ENCODE results near the gene GPR171. TPM values are rescaled to one million over a fixed set of nuclear protein-coding genes. Genes with fewer than 3 reads are reported as not detected.
"Not testable (repeated sequence)": the region's sequence is repeated elsewhere in the genome, so short reads cannot be mapped to it uniquely, and the experiment has no call there.

Gene GPR171
- total RNA-seq, 1 donor from 2014 or later = 3.2 TPM

GRCh38 chr3:151182349-151183079 lies 20.5 kb downstream of the GPR171 start:
- no peak for TF ChIP-seq CTCF (IDR thresholded peaks at IDR 0.05)
- H3K27ac ChIP-seq = no peak overlapping the region
- intact Hi-C loops (cut with DNase I) = no loop called here
- peaks cover 5% of the 10 kb centered on the region for H3K4me1 ChIP-seq
- ATAC-seq = no peak
- no peaks in the 10 kb centered on the region for H3K9me3 ChIP-seq
- no peak for DNase-seq
- H3K36me3 ChIP-seq = no peaks in the 10 kb centered on the region
- H3K4me3 ChIP-seq = no peak overlapping the region
- H3K27me3 ChIP-seq = no peaks in the 10 kb centered on the region

- ATAC-seq (no peak), DNase-seq (no peak)
- H3K4me3 ChIP-seq = no peak overlapping the region
- no peaks in the 10 kb centered on the region for H3K9me3 ChIP-seq
- no peak for TF ChIP-seq CTCF (IDR thresholded peaks at IDR 0.05)
- H3K27me3 ChIP-seq = no peaks in the 10 kb centered on the region
- H3K27ac ChIP-seq = no peak overlapping the region
- peaks cover 5% of the 10 kb centered on the region for H3K4me1 ChIP-seq
- intact Hi-C loops (cut with DNase I) = no loop called here
- no peaks in the 10 kb centered on the region for H3K36me3 ChIP-seq
These were observed 24.7 kb downstream of the GPR171 start for GRCh38 chr3:151178208-151178845.

GRCh38 chr3:151175952-151176351 lies 27.1 kb downstream of the GPR171 start:
- no peaks in the 10 kb centered on the region for H3K9me3 ChIP-seq
- H3K27me3 ChIP-seq = no peaks in the 10 kb centered on the region
- DNase-seq (no peak), ATAC-seq (no peak)
- intact Hi-C loops (cut with DNase I) = no loop called here
- no peak overlapping the region for H3K4me3 ChIP-seq
- no peaks in the 10 kb centered on the region for H3K36me3 ChIP-seq
- H3K4me1 ChIP-seq = no peaks in the 10 kb centered on the region
- no peak for TF ChIP-seq CTCF (IDR thresholded peaks at IDR 0.05)
- no peak overlapping the region for H3K27ac ChIP-seq

GRCh38 chr3:151174351-151174750 lies 28.7 kb downstream of the GPR171 start:
- intact Hi-C loops (cut with DNase I) = no loop called here
- Histone ChIP-seq H3K9me3 (no peaks in the 10 kb centered on the region), H3K27me3 (no peaks in the 10 kb centered on the region), H3K4me1 (no peaks in the 10 kb centered on the region), H3K36me3 (no peaks in the 10 kb centered on the region), H3K27ac (no peak overlapping the region), H3K4me3 (no peak overlapping the region)
- TF ChIP-seq CTCF (IDR thresholded peaks at IDR 0.05) = no peak
- no peak for DNase-seq
- no peak for ATAC-seq

- ATAC-seq (peak; percentile 17), DNase-seq (no peak)
- intact Hi-C loops (cut with DNase I) = no loop called here
- no peak overlapping the region for H3K4me3 ChIP-seq
- H3K36me3 ChIP-seq = no peaks in the 10 kb centered on the region
- peak overlapping the region; percentile 13 for H3K27ac ChIP-seq
- no peaks in the 10 kb centered on the region for H3K9me3 ChIP-seq
- no peaks in the 10 kb centered on the region for H3K27me3 ChIP-seq
- TF ChIP-seq CTCF (IDR thresholded peaks at IDR 0.05) = no peak
- H3K4me1 ChIP-seq = peaks cover 4% of the 10 kb centered on the region
These were observed 31.8 kb downstream of the GPR171 start for GRCh38 chr3:151171145-151171757.

GRCh38 chr3:151169948-151170679 lies 32.9 kb downstream of the GPR171 start:
- ATAC-seq = peak; percentile 90
- H3K4me1 ChIP-seq; H3K4me3 ChIP-seq; H3K27me3 ChIP-seq; H3K36me3 ChIP-seq; intact Hi-C loops (cut with DNase I); H3K9me3 ChIP-seq: not testable (repeated sequence)
- peak; percentile 79 for DNase-seq
- peak overlapping the region; percentile 55 for H3K27ac ChIP-seq

Measured in upper lobe of right lung (tissue), 1 donor.